Raji (cell line): ENCODE data around the gene SLC35G2.
A peak's percentile ranks its signal among the peaks of the same experiment; 100 is the strongest.

ENCODE experiments used
- POLR2A ChIP-seq: IDR thresholded peaks from 2 replicates; pipeline ENCODE4 v1.6.1; 2011; ENCODE audit warnings: low read depth, low read length, control low read depth; ENCODE audit not compliant: insufficient read depth

SLC35G2 gene

GRCh38 chr3:136818769-136819391, at the start of gene SLC35G2:
TSS of gene SLC35G2 (plus strand) at chr3:136819126. CDS start at chr3:136854461, 35,335 bp downstream.
- no peak for TF ChIP-seq POLR2A

- TF ChIP-seq POLR2A = no peak
Measured at GRCh38 chr3:136772709-136773108, 46.2 kb upstream of the SLC35G2 start.

- no peak for TF ChIP-seq POLR2A
Measured at GRCh38 chr3:136778865-136779264, 40.1 kb upstream of the SLC35G2 start.

GRCh38 chr3:136780741-136781140, 38.2 kb upstream of the SLC35G2 start:
- TF ChIP-seq POLR2A = no peak

GRCh38 chr3:136783708-136784191, 35.2 kb upstream of the SLC35G2 start:
- no peak for TF ChIP-seq POLR2A

- TF ChIP-seq POLR2A = peak; percentile 35; the same call in 1 of the 2 replicates
Measured at GRCh38 chr3:136787349-136787748, 31.6 kb upstream of the SLC35G2 start.

- no peak for TF ChIP-seq POLR2A
Measured at GRCh38 chr3:136788154-136788553, 30.8 kb upstream of the SLC35G2 start.

- no peak for TF ChIP-seq POLR2A
Measured at GRCh38 chr3:136789976-136790375, 28.9 kb upstream of the SLC35G2 start.

GRCh38 chr3:136790786-136791185, 28.1 kb upstream of the SLC35G2 start:
- TF ChIP-seq POLR2A = no peak

- TF ChIP-seq POLR2A = no peak
Measured at GRCh38 chr3:136792556-136793330, 26.2 kb upstream of the SLC35G2 start.

- no peak for TF ChIP-seq POLR2A
Measured at GRCh38 chr3:136802481-136802996, 16.4 kb upstream of the SLC35G2 start.

- TF ChIP-seq POLR2A = no peak
Measured at GRCh38 chr3:136804141-136804540, 14.8 kb upstream of the SLC35G2 start.

GRCh38 chr3:136804813-136805212, 14.1 kb upstream of the SLC35G2 start:
- no peak for TF ChIP-seq POLR2A

- TF ChIP-seq POLR2A = no peak
Measured at GRCh38 chr3:136805795-136806194, 13.1 kb upstream of the SLC35G2 start.

GRCh38 chr3:136811701-136812100, 7.2 kb upstream of the SLC35G2 start:
- no peak for TF ChIP-seq POLR2A

GRCh38 chr3:136817448-136817847, 1.5 kb upstream of the SLC35G2 start:
- no peak for TF ChIP-seq POLR2A

- no peak for TF ChIP-seq POLR2A
Measured at GRCh38 chr3:136818191-136818768, 646 bp upstream of the SLC35G2 start.

GRCh38 chr3:136819392-136819730, 435 bp downstream of the SLC35G2 start:
- no peak for TF ChIP-seq POLR2A
